Keratinocyte (primary cell): ENCODE measurements around the gene FAM107B.

Experiments
- EZH2 ChIP-seq: IDR thresholded peaks from one replicate; pipeline ENCODE4 v1.6.1; 2012; ENCODE audit warnings: inconsistent platforms, mild to moderate bottlenecking, low read length, moderate library complexity
- TF ChIP-seq, protein P1 (sequence below), 3 experiments: IDR thresholded peaks in 1 of 3; conservative IDR thresholded peaks in 1 of 3; optimal IDR thresholded peaks in 1 of 3; 2 replicates in 2 of 3; 3 replicates in 1 of 3; pipeline versions ENCODE3 to v1.5.1; 2011; ENCODE audit warnings: low read length in 3 of 3, mild to moderate bottlenecking in 3 of 3, moderate library complexity in 2 of 3, control low read depth in 1 of 3, inconsistent platforms in 1 of 3; ENCODE audit not compliant: insufficient read depth in 2 of 3; ENCODE audit errors: extremely low read depth in 1 of 3

DNA sequence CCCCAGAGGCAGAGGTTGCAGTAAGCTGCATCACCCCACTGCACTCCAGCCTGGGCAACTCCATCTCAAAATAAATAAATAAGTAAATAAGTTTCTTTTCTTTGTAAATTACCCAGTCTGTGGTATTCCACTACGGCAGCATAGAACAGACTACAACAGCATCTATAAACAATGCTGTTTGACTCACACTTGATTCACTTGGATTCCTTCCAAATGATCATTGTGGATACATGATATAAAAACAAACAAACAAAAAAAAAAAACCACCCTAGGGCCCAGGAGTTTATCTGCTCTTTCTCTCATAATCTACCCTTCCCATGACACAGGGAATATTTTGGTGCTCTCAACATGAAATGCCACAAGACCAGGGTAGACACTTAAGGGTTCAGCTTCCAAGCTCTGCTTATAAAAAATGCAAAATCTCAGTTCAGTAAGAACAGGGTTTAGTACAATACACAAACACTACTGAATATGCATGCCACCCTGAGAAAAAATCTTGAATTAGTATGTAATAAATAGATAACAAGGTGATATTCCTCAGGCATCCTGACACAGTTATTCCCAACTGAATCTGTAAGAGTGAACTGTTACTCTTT, 200.9 kb downstream of the FAM107B start:
- TF ChIP-seq, protein P1, sequence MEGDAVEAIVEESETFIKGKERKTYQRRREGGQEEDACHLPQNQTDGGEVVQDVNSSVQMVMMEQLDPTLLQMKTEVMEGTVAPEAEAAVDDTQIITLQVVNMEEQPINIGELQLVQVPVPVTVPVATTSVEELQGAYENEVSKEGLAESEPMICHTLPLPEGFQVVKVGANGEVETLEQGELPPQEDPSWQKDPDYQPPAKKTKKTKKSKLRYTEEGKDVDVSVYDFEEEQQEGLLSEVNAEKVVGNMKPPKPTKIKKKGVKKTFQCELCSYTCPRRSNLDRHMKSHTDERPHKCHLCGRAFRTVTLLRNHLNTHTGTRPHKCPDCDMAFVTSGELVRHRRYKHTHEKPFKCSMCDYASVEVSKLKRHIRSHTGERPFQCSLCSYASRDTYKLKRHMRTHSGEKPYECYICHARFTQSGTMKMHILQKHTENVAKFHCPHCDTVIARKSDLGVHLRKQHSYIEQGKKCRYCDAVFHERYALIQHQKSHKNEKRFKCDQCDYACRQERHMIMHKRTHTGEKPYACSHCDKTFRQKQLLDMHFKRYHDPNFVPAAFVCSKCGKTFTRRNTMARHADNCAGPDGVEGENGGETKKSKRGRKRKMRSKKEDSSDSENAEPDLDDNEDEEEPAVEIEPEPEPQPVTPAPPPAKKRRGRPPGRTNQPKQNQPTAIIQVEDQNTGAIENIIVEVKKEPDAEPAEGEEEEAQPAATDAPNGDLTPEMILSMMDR (optimal IDR thresholded peaks at IDR 0.05 in 1 of 3, IDR thresholded peaks at IDR 0.05 in 1 of 3, conservative IDR thresholded peaks at IDR 0.05 in 1 of 3; ENCODE audit: extremely low read depth in 1 of 3, insufficient read depth in 2 of 3, low read length in 3 of 3) = no peak
- TF ChIP-seq EZH2 = no peak
